HG02763 (cell line): ENCODE measurements around the gene TMEM255A.

Experiments
- ATAC-seq: cut with Tn5 transposase; IDR thresholded peaks from one replicate; pipeline ENCODE4 v1.9.1; 2021; ENCODE audit warnings: mild to moderate bottlenecking, moderate library complexity; ENCODE audit not compliant: unreplicated experiment

Gene TMEM255A

DNA sequence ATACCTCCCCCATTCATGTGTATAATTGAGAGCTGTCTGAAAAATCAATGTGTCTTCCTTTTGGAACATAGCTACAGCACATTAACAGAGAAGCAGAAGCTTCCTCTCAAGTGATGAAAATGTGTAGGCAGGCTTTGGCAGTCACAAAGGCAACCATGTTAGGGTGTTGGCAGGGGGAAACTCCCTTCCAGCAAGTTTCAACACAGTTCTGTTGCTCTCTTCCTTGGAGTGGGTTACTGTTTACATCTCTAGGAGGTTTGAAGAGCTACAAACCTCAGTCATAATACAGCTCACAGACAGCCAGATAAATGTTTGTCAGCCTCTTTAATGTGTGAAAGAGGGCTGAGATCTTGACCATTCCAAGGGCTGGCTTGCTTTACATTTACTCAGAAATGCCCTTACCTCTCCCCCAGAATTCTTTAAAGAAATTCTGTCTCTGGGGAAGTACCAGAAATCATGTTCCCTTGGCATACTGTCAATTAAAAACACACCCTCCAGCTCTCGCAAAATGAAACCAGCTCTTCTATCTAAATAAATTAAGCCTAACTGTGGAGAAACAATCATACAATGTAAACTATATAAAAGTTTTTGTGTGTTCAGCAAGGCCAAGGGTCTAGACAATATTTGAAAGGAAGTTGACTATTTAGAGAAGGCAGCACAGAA lies 41.8 kb downstream of the TMEM255A start:
- no peak for ATAC-seq

DNA sequence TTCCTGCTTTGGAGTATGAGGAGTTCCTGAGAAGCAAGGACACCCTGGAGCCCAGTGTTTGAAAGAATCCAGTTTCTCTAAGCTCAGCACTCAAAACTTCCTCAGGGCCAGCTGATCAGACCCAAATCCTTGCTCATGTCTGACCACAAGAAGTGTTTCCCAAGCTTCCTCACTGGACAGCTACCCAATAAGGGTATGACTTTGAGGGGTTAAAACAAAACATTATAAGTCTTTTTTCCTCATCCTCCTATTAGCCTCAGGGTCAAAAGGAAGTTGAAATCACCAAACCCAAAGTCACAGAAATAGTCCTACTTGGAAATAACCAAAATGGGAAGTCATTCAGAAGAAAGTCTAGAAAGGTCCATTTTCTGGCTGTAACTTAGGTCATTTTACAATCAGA lies 46.9 kb downstream of the TMEM255A start:
- ATAC-seq: no peak

DNA sequence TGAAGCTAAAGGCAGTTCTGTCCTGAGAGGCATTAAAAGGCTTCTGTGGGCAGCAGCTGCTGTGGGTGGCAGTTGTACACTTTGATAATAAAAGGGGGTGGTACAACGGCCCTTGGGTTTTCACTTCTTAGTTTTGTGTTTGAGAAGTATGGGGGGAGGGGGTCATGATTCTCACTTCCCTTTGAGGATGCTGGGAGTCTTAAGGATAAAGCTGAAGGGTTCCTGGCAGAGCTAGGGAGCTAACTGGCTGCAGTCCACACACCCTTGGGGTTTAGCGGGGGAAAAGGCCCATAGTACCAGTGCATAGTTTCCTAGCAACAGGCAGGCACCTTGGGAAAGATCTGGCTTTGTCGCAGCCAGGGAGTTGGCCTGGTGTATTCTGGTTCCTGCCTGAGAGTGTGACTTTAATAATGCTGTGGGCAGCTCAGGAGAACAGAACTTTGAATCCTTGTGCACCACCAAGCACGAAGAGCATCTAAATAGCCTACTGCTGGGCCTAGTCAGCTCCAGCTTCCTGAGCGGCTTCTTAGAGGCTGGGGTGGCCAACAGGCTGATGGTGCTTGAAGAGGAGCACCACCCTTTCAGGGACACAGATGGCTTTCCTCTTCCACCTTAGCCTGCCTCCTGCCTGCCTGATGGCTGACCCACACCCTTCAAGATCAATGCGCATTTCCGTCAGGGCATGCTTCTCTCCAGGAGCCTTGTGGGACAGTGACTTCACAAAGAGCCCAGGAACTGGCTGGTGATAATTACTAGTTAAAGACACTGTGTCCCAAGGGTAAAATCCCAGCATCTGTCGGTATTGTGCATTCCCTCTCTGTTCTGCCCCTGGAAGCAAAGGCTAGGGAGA lies 48.2 kb downstream of the TMEM255A start:
- ATAC-seq: no peak

DNA sequence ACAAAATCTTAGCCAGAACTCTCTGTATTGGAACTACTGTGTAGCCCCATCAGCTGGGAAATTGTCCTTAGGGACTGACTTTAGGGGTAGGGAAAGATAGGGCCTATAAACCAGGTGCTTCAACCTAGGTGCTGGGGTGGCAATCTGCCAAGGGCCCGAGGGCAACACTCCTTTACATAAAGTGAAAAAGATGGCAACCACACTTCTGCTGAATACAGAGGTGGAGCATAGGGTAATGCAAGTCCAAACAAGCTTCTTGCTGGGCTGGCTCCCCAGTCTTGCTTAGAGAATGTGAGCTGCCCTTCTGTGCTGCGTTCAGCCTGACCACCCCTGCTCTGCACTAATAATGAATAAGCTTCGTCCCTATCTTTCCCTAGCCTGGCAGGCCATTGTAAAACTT lies 50.9 kb downstream of the TMEM255A start:
- ATAC-seq: no peak

- no peak for ATAC-seq
Observed at GRCh38 chrX:120253784-120254183, 57.5 kb downstream of the TMEM255A start.

DNA sequence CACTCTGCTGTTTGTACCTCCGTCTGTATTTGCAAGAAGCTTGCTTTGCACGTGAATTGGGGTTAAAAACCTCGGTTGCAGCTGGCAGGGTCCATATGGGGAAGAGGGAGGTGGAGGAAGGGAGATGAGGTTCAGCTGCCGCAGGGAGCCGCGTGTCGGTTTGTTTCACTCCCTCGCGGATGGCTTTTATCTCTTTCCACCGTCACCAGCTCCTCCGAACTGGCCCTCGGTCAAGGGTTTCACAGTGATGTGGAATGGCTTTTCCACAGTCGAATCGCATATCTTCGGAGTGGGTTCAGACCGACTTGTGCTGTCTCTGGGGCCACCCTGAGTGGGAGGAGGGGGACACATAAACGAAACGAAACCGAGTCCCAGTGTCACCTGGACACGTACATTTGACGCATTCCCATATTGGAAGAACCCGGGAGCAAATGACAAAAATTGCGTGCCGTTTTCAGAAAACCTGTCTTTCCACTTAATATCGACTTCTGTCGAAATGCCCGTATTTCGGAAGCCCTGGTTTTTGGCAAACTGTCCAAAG lies 59.7 kb downstream of the TMEM255A start:
- no peak for ATAC-seq

- peak; percentile 94 for ATAC-seq
Observed at GRCh38 chrX:120250522-120251271, 60.6 kb downstream of the TMEM255A start, which contains the start of gene ZBTB33. ZBTB33 (plus strand) TSS chrX:120250812; CDS start chrX:120253416, 2,604 bp downstream.

DNA sequence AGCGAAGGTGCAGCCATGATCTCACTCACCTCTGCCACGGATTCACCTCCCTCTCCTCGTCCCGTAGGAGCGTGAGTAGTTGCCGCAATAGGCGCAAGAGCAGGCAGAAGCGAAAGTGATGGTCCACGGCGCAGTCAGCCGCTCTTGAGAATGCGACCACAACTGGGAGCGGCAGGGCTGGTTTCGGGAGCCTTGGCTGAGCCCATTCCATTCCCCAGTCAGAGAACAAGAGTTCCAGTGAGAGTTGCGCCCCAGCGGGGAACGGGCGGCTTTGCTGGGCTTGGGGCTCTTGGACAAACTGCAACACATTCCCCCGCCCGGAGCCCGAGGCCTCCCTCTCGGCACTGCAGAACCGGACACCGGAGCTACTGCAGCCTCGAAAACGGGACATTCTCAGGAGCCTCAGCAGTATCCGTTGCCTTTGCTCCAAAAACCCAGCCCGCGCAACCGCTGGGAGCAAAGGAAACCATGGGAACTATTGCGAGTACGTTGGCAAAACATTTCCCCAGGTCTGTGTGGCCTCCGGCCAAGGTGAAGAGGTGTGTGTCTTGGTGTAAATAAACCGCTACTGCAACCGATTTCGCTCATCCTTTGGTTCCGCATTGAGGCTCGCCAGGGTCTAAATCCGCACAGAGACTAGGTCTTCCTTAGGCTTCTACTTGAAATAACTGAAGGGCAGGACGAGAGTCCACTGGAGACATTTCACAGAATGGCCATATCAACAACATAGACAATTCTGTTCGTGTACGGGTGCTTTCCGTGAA lies 66.3 kb downstream of the TMEM255A start:
- peak; percentile 70 for ATAC-seq

DNA sequence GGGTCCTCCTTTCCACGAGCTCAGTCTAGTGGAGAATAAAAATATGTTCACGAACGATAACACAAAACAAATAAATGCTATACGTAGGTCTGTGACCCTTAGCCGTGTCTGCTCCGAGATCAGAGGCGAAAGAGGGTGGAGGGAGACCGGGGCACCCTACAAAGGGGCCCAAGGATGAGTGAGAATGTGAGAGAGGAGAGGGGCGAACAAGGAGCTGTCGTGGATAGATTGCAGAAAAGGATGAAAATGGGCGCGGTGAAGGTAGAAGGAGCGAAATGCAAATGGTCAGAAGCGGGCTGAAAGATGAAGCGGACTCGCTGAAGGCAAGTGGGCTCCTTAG lies 66.9 kb downstream of the TMEM255A start:
- ATAC-seq: peak; percentile 8

DNA sequence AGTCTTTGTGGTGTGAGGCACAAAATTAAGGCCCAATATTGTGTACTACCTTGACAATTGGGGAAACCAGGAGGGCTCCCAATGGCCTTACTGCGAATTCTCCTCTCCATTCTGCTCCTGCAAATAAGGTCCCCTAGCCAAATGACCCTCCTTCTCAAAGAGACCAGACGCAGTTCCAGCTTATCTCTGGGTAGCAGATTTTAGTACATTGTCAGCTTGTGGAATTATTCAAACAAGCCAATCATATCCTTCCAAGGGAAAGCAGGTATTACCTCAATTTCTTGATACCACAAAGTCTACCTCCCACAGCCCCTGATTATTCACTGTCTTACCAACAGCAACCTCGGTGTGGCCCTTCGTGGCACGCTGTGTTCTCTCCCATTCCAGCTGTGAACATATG lies 68.4 kb downstream of the TMEM255A start:
- ATAC-seq: no peak

DNA sequence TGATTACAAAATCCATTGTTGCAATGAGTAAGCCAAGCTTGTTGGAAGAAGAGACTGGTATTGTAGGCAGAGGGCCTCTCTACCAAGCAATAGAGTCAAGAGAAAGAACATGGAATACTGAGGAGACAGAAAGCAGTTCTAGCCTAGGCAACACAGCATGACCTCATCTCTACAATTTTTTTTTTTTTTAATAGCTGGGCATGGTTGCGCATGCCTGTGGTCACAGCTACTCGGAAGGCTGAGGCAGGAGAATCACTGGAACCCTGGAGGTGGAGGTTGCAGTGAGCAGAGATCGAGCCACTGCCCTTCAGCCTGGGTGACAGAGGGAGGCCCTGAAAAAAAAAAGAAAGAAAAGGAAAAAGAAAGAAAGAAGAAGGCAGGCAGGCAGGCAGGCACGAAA lies 72.3 kb downstream of the TMEM255A start:
- no peak for ATAC-seq

DNA sequence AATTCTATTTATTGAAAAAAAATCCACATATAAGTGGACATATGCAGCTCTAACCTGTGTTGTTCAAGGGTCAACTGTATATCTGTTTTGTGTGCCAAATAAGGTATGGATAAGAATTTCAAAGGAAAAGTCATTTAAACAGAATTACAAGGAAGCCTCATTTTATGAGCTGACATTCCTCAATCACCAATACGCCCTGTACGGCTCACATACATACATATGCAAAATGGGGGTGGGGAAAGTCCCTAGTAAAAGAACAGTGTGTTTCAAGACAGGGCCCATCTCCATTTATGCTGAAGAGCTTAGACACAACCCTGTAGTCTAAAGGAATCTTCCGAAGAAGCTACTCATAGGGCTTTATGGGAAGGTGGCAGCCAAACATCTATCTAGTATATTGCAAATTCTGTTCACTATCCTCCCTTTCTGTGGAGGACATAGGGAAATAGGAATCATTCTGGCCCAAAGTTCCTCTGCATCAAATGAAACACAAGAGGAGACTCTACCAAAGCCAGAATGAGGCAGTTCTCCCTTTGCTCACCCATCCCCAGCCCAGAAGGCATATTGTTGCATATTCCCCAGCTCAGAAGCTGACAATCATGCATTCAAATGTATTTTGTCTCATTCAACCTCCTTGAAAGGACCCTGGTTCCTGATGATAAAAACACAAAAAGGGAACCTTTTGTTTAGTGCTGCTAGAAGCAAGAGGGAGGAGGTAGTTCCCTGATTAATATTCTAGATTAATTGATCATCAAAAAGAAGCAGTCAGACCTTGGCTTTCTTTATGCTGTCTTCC lies 74.4 kb downstream of the TMEM255A start:
- ATAC-seq: no peak

- ATAC-seq: no peak
Observed at GRCh38 chrX:120235284-120235683, 76.0 kb downstream of the TMEM255A start.

DNA sequence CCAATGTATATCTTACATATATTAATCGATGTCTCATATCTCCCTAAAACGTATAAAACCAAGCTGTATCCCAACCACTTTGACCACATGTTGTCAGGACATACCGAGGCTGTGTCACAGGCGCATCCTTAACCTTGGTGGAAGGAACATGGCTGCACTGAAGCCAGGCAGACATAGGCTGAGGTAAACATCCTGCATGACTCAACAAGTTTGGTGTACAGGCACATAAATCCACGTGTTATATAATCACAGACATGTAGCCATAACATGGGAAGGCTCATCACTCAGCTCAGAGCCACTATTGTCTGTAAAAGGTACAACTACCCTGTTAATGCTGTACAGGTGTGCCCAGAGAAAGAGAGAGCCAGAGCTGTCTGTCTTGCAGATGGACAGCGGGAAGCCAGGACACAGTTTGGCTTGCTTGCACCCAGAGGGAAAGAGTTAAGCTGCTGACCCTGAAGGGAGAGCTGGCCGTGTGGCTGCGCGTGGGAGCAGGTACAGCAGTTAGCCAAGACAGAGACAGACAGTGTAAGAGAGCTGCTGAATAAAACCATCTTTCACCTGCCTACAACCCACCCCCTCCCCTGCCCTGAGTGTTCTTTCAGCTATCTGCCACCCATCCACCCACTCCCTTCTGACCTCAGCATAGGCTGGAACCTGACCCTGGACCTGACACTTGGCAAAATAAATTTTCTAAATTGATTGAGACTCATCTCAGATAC lies 82.9 kb downstream of the TMEM255A start:
- no peak for ATAC-seq

- ATAC-seq: no peak
Observed at GRCh38 chrX:120224388-120224787, 86.9 kb downstream of the TMEM255A start.

- ATAC-seq: no peak
Observed at GRCh38 chrX:120223374-120223773, 87.9 kb downstream of the TMEM255A start.

DNA sequence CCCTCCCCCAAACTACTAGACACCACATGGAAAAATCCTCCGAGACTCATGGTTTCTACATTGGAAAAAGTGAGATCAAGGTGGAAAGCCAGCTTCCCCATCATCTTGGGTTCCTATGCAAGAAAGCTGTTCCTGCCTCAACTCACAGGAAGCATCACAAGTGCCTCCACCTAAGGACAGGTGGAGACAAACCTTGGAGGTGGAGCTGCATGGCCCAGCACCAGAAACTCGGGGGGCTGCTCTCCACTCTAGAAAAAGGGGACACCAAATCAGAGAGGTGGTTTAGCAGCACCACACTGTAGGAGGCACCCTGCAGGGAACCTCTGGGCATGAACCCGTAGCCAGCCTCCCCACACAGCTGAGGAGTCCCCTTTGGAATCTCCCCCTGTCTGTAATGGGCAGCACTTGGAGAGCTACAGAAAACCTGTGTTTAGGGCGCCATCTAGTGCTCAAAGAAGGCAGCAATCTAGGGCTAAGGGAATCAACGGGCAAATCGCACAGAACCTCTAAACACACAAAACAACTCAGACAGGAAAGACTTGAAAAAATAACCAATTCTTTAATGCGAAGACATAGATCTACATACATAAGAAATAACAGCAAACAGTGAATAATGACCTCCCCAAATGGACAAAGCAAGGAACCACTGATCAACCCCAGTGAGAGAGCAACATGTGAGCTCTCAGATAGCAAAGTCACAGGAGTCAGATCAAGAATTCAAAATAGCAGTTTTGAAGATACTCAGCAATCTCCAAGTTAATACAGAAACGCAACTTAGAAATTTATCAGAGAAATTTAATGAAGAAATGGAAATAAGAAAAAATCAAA lies 97.6 kb downstream of the TMEM255A start:
- ATAC-seq: peak; percentile 78
